Vagina (tissue), 2 donors: ENCODE data around the gene TRPM1.

Experiments
- POLR2A ChIP-seq, 2 donors: fragments of 450-650 bp; IDR thresholded peaks; one replicate each; pipeline ENCODE4 v1.6.1; 2017; ENCODE audit warnings: antibody characterized with exemption in 2 of 2, mild to moderate bottlenecking in 2 of 2, moderate library complexity in 2 of 2
- TF ChIP-seq, protein P1 (sequence below), 3 experiments: fragments of 450-650 bp in 2 of 3; fragments of 200-600 bp in 1 of 3; sonication (generic) in 1 of 3; IDR thresholded peaks; one replicate each; pipeline ENCODE4 v1.5.1; 2017 to 2019; ENCODE audit warnings: antibody characterized with exemption in 3 of 3, mild to moderate bottlenecking in 2 of 3, moderate library complexity in 2 of 3

DNA sequence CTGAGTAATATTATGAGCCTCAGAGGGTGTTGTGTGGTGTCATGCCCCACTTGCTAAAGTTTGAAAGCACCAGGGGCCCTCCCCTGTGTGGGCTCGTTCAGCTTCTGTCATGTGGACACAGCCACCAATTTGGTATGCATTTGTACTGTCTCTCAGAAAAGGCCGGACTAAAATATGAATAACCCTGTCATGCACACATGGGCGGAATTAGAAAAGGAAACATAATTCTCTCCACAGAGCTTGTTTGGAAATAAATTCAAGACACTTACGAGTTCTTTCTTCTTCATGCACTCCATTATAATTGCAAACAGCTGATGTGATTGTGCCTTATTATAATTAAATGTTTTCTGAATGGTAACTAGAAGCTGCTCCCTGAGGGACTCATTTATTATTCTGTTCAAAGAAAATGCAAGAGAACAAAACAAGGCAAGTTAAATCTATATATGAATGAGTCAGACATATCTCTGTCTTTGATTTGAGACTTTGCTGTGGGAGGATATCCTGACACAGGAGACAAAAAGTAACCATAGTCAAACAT, 39.1 kb downstream of the TRPM1 start:
- TF ChIP-seq, protein P1, sequence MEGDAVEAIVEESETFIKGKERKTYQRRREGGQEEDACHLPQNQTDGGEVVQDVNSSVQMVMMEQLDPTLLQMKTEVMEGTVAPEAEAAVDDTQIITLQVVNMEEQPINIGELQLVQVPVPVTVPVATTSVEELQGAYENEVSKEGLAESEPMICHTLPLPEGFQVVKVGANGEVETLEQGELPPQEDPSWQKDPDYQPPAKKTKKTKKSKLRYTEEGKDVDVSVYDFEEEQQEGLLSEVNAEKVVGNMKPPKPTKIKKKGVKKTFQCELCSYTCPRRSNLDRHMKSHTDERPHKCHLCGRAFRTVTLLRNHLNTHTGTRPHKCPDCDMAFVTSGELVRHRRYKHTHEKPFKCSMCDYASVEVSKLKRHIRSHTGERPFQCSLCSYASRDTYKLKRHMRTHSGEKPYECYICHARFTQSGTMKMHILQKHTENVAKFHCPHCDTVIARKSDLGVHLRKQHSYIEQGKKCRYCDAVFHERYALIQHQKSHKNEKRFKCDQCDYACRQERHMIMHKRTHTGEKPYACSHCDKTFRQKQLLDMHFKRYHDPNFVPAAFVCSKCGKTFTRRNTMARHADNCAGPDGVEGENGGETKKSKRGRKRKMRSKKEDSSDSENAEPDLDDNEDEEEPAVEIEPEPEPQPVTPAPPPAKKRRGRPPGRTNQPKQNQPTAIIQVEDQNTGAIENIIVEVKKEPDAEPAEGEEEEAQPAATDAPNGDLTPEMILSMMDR (IDR thresholded peaks at IDR 0.05): no peak
- no peak for TF ChIP-seq POLR2A (IDR thresholded peaks at IDR 0.05)
